Activated naive CD4-positive, alpha-beta T cell treated with anti-CD3 and anti-CD28 coated beads, Interleukin-2, amount 50 U/mL, for 72 hours (primary cell): ENCODE measurements around the gene KDM3B. TPM values are rescaled to one million over a fixed set of nuclear protein-coding genes. Genes with fewer than 3 reads are reported as not detected.
"Not testable (repeated sequence)": the region's sequence is repeated elsewhere in the genome, so short reads cannot be mapped to it uniquely, and the experiment has no call there.

Experiments used
- ATAC-seq, 2 donors: fragments of 150-1000 bp; cut with Tn5 transposase; 2 replicates each; pipeline ENCODE4 v1.10.0; 2021; ENCODE audit warnings: mild to moderate bottlenecking in 2 of 2, moderate library complexity in 2 of 2
- DNase-seq, 2 donors: peaks; one replicate each; pipeline ENCODE4 v3.0.0; 2021 to 2022; ENCODE audit warnings: low spot score in 2 of 2
- H3K27ac Mint-ChIP-seq, 2 donors: one replicate each; pipeline ENCODE4 v1.8.0; 2022; ENCODE audit warnings: mild to moderate bottlenecking in 2 of 2, mixed read lengths in 2 of 2
- H3K36me3 Mint-ChIP-seq, 2 donors: one replicate each; pipeline ENCODE4 v1.8.0; 2022; ENCODE audit warnings: mixed read lengths in 2 of 2
- H3K9me3 Mint-ChIP-seq, 2 donors: one replicate each; pipeline ENCODE4 v1.8.0; 2022; ENCODE audit warnings: mixed read lengths in 2 of 2
- total RNA-seq, 2 donors: library from RNA; stranded (reverse); gene quantifications; one replicate each; pipeline ENCODE4 v1.2.3, GENCODE V29; 2022

KDM3B gene
- 10 to 100 TPM; 40.5 to 54.6 TPM for total RNA-seq

- DNase-seq (peak; percentile 94 to 100), ATAC-seq (peak; percentile 76 to 78)
- Mint-ChIP-seq H3K36me3 (peaks cover 10 to 14% of the 10 kb centered on the region in 2 donors), H3K9me3 (peaks cover 7% of the 10 kb centered on the region in 2 donors), H3K27ac (peak within 1 kb of the TSS; percentile 89 to 99)
Observed at GRCh38 chr5:138352071-138352721, at the start of gene KDM3B. TSS of gene KDM3B (plus strand) at chr5:138352685. CDS start at chr5:138352796, 111 bp downstream.

- ATAC-seq (no peak), DNase-seq (no peak)
- peaks cover 0 to 7% of the 10 kb centered on the region in 2 donors for H3K36me3 Mint-ChIP-seq
- H3K27ac Mint-ChIP-seq: no peak overlapping the region
- no peaks in the 10 kb centered on the region for H3K9me3 Mint-ChIP-seq
Observed at GRCh38 chr5:138303372-138303771, 49.1 kb upstream of the KDM3B start.

GRCh38 chr5:138305797-138306196 lies 46.7 kb upstream of the KDM3B start:
- no peaks in the 10 kb centered on the region for H3K36me3 Mint-ChIP-seq
- ATAC-seq: no peak
- no peak for DNase-seq

GRCh38 chr5:138315751-138316278 lies 36.7 kb upstream of the KDM3B start:
- DNase-seq (no peak), ATAC-seq (no peak)
- H3K9me3 Mint-ChIP-seq: no peaks in the 10 kb centered on the region
- H3K27ac Mint-ChIP-seq: no peak overlapping the region
- H3K36me3 Mint-ChIP-seq: peaks cover 0 to 10% of the 10 kb centered on the region in 2 donors

More at GRCh38 chr5:138305797-138306196, 46.7 kb upstream of the KDM3B start:
- H3K27ac Mint-ChIP-seq: no peak overlapping the region
- no peaks in the 10 kb centered on the region for H3K9me3 Mint-ChIP-seq

- no peak overlapping the region for H3K27ac Mint-ChIP-seq
- H3K9me3 Mint-ChIP-seq: no peaks in the 10 kb centered on the region
- peaks cover 0 to 10% of the 10 kb centered on the region in 2 donors for H3K36me3 Mint-ChIP-seq
- DNase-seq: no peak
- ATAC-seq: no peak
Observed at GRCh38 chr5:138316355-138316754, 36.1 kb upstream of the KDM3B start.

- H3K36me3 Mint-ChIP-seq: not testable (repeated sequence)
Observed at GRCh38 chr5:138318211-138318610, 34.3 kb upstream of the KDM3B start.

GRCh38 chr5:138330813-138331448 lies 21.6 kb upstream of the KDM3B start:
- Mint-ChIP-seq H3K36me3 (peaks cover 4 to 10% of the 10 kb centered on the region in 2 donors), H3K27ac (peak overlapping the region; percentile 94 to 99), H3K9me3 (no peaks in the 10 kb centered on the region)
- ATAC-seq (peak in 1 of 2 donors; percentile 11), DNase-seq (no peak)

More at GRCh38 chr5:138318211-138318610, 34.3 kb upstream of the KDM3B start:
- H3K9me3 Mint-ChIP-seq, ATAC-seq, DNase-seq, H3K27ac Mint-ChIP-seq: not testable (repeated sequence)

- Mint-ChIP-seq H3K9me3 (no peaks in the 10 kb centered on the region), H3K36me3 (peaks cover 4 to 10% of the 10 kb centered on the region in 2 donors), H3K27ac (peak within 1 kb of the TSS; percentile 94 to 99)
- DNase-seq: peak; percentile 95 to 98
- peak; percentile 97 to 99 for ATAC-seq
Observed at GRCh38 chr5:138331449-138332368, 20.8 kb upstream of the KDM3B start, which contains the start of gene CDC25C. TSS of gene CDC25C (minus strand) at chr5:138331804. CDS start at chr5:138331180, 624 bp downstream.

GRCh38 chr5:138334867-138335447 lies 17.5 kb upstream of the KDM3B start:
- no peak for DNase-seq
- peaks cover 11 to 19% of the 10 kb centered on the region in 2 donors for H3K36me3 Mint-ChIP-seq
- no peak for ATAC-seq
- no peaks in the 10 kb centered on the region for H3K9me3 Mint-ChIP-seq
- peak overlapping the region in 1 of 2 donors; percentile 50 for H3K27ac Mint-ChIP-seq

- Mint-ChIP-seq H3K36me3 (peaks cover 7 to 10% of the 10 kb centered on the region in 2 donors), H3K27ac (peak overlapping the region; percentile 97 to 99), H3K9me3 (no peaks in the 10 kb centered on the region)
- peak; percentile 10 to 23 for ATAC-seq
- DNase-seq: no peak
Observed at GRCh38 chr5:138336952-138337684, 15.4 kb upstream of the KDM3B start.

- DNase-seq (peak; percentile 96 to 98), ATAC-seq (peak; percentile 88 to 89)
- Mint-ChIP-seq H3K27ac (peak within 1 kb of the TSS; percentile 97 to 99), H3K36me3 (peaks cover 7 to 9% of the 10 kb centered on the region in 2 donors), H3K9me3 (no peaks in the 10 kb centered on the region)
Observed at GRCh38 chr5:138337685-138338410, 14.6 kb upstream of the KDM3B start, which contains the start of gene FAM53C. TSS of gene FAM53C (plus strand) at chr5:138338266. CDS start at chr5:138341336, 3,070 bp downstream.

- H3K27ac Mint-ChIP-seq: peak overlapping the region; percentile 97 to 98
- ATAC-seq: peak; percentile 3 to 11
- H3K9me3 Mint-ChIP-seq: no peaks in the 10 kb centered on the region
- peak in 1 of 2 donors; percentile 20 for DNase-seq
- H3K36me3 Mint-ChIP-seq: peaks cover 7 to 9% of the 10 kb centered on the region in 2 donors
Observed at GRCh38 chr5:138338411-138339090, 13.9 kb upstream of the KDM3B start.

- Mint-ChIP-seq H3K36me3 (peaks cover 7 to 9% of the 10 kb centered on the region in 2 donors), H3K27ac (peak overlapping the region; percentile 97 to 98), H3K9me3 (no peaks in the 10 kb centered on the region)
- DNase-seq (no peak), ATAC-seq (no peak)
Observed at GRCh38 chr5:138339091-138339456, 13.4 kb upstream of the KDM3B start.

GRCh38 chr5:138339464-138339863 lies 13.0 kb upstream of the KDM3B start:
- Mint-ChIP-seq H3K27ac (peak overlapping the region; percentile 97 to 98), H3K9me3 (no peaks in the 10 kb centered on the region), H3K36me3 (peaks cover 7 to 9% of the 10 kb centered on the region in 2 donors)
- DNase-seq (no peak), ATAC-seq (no peak)
